Sigmoid colon (tissue), 4 donors: Measurements from ENCODE around the gene ACAP2.

Experiments used
- POLR2AphosphoS5 ChIP-seq, 4 donors: sonication (generic); formaldehyde crosslinking; IDR thresholded peaks; one replicate each; pipeline ENCODE4 v1.6.1; 2017; ENCODE audit warnings: antibody characterized with exemption in 4 of 4
- TF ChIP-seq, protein P1 (sequence below), 4 experiments: fragments of 450-650 bp in 3 of 4; fragments of 200-600 bp in 1 of 4; IDR thresholded peaks; one replicate each; pipeline ENCODE4 v1.5.1; 2016 to 2019; ENCODE audit warnings: antibody characterized with exemption in 4 of 4, mild to moderate bottlenecking in 3 of 4, moderate library complexity in 2 of 4

DNA sequence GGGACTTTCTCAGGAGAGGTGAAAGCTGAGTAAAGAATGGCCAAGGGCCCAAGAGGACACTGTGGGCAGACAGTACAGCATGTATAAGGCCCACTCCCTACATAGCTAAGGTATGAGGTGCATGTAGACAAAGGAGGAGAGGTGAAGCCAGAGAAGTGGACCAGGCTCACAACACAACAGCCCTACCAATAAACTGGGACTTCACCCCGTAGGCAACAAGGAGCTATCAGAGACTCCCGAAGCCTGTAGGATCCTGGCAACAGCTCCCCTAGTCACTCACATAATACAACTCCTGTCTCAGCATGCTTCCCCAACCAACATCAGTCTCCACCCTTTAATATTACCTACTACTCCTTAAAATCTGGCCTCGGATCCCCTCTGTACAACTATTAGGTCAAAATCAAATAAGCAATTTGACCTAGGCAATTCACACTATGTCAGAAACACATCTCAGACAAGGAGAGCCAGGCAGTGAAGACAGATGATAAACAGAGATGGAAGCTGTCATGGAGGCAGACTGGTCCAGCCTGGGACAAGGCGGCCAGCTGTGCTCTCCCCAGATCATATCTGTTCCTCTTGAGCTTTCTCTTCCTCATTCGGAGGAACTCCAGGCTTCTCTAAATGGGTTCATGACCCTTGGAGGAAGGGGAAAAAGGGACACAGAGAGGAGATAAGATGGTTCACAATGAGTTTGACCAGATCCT is 173.3 kb downstream of the ACAP2 start:
- TF ChIP-seq, protein P1, sequence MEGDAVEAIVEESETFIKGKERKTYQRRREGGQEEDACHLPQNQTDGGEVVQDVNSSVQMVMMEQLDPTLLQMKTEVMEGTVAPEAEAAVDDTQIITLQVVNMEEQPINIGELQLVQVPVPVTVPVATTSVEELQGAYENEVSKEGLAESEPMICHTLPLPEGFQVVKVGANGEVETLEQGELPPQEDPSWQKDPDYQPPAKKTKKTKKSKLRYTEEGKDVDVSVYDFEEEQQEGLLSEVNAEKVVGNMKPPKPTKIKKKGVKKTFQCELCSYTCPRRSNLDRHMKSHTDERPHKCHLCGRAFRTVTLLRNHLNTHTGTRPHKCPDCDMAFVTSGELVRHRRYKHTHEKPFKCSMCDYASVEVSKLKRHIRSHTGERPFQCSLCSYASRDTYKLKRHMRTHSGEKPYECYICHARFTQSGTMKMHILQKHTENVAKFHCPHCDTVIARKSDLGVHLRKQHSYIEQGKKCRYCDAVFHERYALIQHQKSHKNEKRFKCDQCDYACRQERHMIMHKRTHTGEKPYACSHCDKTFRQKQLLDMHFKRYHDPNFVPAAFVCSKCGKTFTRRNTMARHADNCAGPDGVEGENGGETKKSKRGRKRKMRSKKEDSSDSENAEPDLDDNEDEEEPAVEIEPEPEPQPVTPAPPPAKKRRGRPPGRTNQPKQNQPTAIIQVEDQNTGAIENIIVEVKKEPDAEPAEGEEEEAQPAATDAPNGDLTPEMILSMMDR (IDR thresholded peaks at IDR 0.05): no peak
- TF ChIP-seq POLR2AphosphoS5 (IDR thresholded peaks at IDR 0.05): no peak
